HepG2 (cell line): ENCODE measurements around the gene CSRNP3. TPM values are rescaled to one million over a fixed set of nuclear protein-coding genes. Genes with fewer than 3 reads are reported as not detected.

Experiments
- ATAC-seq: fragments of 200-7000 bp; cut with Tn5 transposase; 3 replicates; pipeline ENCODE4 v1.9.1; 2020; ENCODE audit warnings: mild to moderate bottlenecking, moderate library complexity
- BruUV-seq: library from RNA; stranded (reverse); fragments of 400-500 nt; replicated peaks from 2 replicates; lab custom pipeline; 2021; lab: Mats Ljungman, UMichigan
- CTCF ChIA-PET: fragments of 300-600 bp; formaldehyde crosslinking; extraction: SDS; loops from one replicate; lab custom pipeline; 2021; ENCODE audit warnings: low total read pairs, inconsistent platforms, low intra/inter-chr PET ratio; lab: Yijun Ruan, JAX
- POLR2A ChIA-PET: fragments of 350-600 bp; sonication (Branson Sonifier 250); formaldehyde crosslinking; loops from one replicate; lab custom pipeline; 2020; ENCODE audit warnings: antibody characterized with exemption, inconsistent platforms; lab: Yijun Ruan, JAX
- DNase-seq: peaks from one replicate; pipeline ENCODE4 v3.0.0-alpha.2; 2015; ENCODE audit warnings: low spot score
- FAIRE-seq: peaks from 3 replicates; lab custom pipeline; 2011; peaks lifted over from hg19 to GRCh38; lab: Jason Lieb, UNC
- H2AFZ ChIP-seq: one replicate; pipeline ENCODE4 v1.6.1; 2011; ENCODE audit warnings: low read length, inconsistent platforms
- H3K27ac ChIP-seq: fragments of 300-600 bp; 3 replicates; pipeline ENCODE4 v1.8.0; 2011; ENCODE audit warnings: mixed run types, mild to moderate bottlenecking, mixed read lengths, low read length, inconsistent platforms; ENCODE audit not compliant: insufficient read depth; ENCODE audit errors: extremely low read length
- H3K27me3 ChIP-seq, 2 experiments: fragments of 200-600 bp in 1 of 2; 2 replicates in 1 of 2; 3 replicates in 1 of 2; pipeline versions ENCODE4 v1.6.0 to v1.8.0; 2011; ENCODE audit warnings: low read length in 2 of 2, mild to moderate bottlenecking in 2 of 2, moderate library complexity in 2 of 2, inconsistent platforms in 1 of 2; ENCODE audit not compliant: insufficient read depth in 2 of 2, control insufficient read depth in 1 of 2
- H3K36me3 ChIP-seq, 2 experiments: fragments of 200-600 bp in 1 of 2; replicated peaks in 1 of 2; 2 replicates in 1 of 2; 3 replicates in 1 of 2; pipeline versions ENCODE4 v1.5.1 to v1.8.0; 2011; ENCODE audit warnings: low read length in 2 of 2, inconsistent platforms in 1 of 2; ENCODE audit not compliant: insufficient read depth in 2 of 2, control insufficient read depth in 1 of 2
- H3K4me1 ChIP-seq: 2 replicates; pipeline ENCODE4 v1.5.1; 2012; ENCODE audit warnings: low read length, inconsistent platforms; ENCODE audit not compliant: insufficient read depth
- H3K4me2 ChIP-seq: 2 replicates; pipeline ENCODE4 v1.6.0; 2011; ENCODE audit warnings: low read depth, low read length, inconsistent platforms
- H3K4me3 ChIP-seq, 3 experiments: fragments of 200-600 bp in 1 of 3; sonication (generic), shearing (Covaris generic) in 1 of 3; replicated peaks in 1 of 3; 2 replicates each; pipeline ENCODE4 v1.5.1; 2011 to 2016; ENCODE audit warnings: low read length in 3 of 3, inconsistent platforms in 2 of 3, low read depth in 2 of 3, mild to moderate bottlenecking in 2 of 3, control low read depth in 1 of 3, mixed read lengths in 1 of 3; ENCODE audit not compliant: insufficient read depth in 1 of 3
- H3K79me2 ChIP-seq: one replicate; pipeline ENCODE4 v1.6.1; 2011; ENCODE audit warnings: low read length, inconsistent platforms; ENCODE audit not compliant: insufficient read depth
- H3K9ac ChIP-seq: 2 replicates; pipeline ENCODE4 v1.6.0; 2011; ENCODE audit warnings: mild to moderate bottlenecking, low read depth, low read length, inconsistent platforms; ENCODE audit not compliant: insufficient read depth
- H3K9me3 ChIP-seq: 2 replicates; pipeline ENCODE4 v1.5.1; 2012; ENCODE audit warnings: mild to moderate bottlenecking, low read length
- H4K20me1 ChIP-seq: 2 replicates; pipeline ENCODE4 v1.6.0; 2011; ENCODE audit warnings: inconsistent platforms, mild to moderate bottlenecking, low read length, moderate library complexity; ENCODE audit not compliant: insufficient read depth
- ATF4 ChIP-seq, 2 experiments: fragments of 450-650 bp in 1 of 2; sonication (generic) in 1 of 2; formaldehyde crosslinking; IDR thresholded peaks; 2 replicates each; pipeline versions ENCODE4 v1.5.0 to v1.8.0; 2020 to 2022; ENCODE audit warnings: mild to moderate bottlenecking in 1 of 2, missing genetic modification reagents in 1 of 2
- BRCA1 ChIP-seq: sonication (generic); formaldehyde crosslinking; IDR thresholded peaks from 2 replicates; pipeline ENCODE4 v1.4.0; 2020; ENCODE audit warnings: missing genetic modification reagents
- CREBL2 ChIP-seq: sonication (generic); formaldehyde crosslinking; IDR thresholded peaks from 2 replicates; pipeline ENCODE4 v1.8.1; 2023; ENCODE audit warnings: missing genetic modification reagents, mild to moderate bottlenecking, borderline replicate concordance
- FLYWCH1 ChIP-seq: sonication (generic); formaldehyde crosslinking; IDR thresholded peaks from 2 replicates; pipeline ENCODE4 v1.8.1; 2023; ENCODE audit warnings: mild to moderate bottlenecking, missing genetic modification reagents
- FOXK2 ChIP-seq: fragments of 450-650 bp; IDR thresholded peaks from 2 replicates; pipeline ENCODE4 v1.6.1; 2016
- GMEB1 ChIP-seq: sonication (generic); formaldehyde crosslinking; IDR thresholded peaks from 2 replicates; pipeline ENCODE4 v1.5.1; 2020; ENCODE audit warnings: missing genetic modification reagents, mild to moderate bottlenecking, borderline replicate concordance
- IKZF1 ChIP-seq: fragments of 450-650 bp; IDR thresholded peaks from 2 replicates; pipeline ENCODE4 v1.7.1; 2016
- ISX ChIP-seq: sonication (generic); formaldehyde crosslinking; conservative IDR thresholded peaks from 2 replicates; pipeline ENCODE4 v1.5.0; 2020; ENCODE audit warnings: missing genetic modification reagents
- PREB ChIP-seq: sonication (generic); formaldehyde crosslinking; IDR thresholded peaks from 2 replicates; pipeline ENCODE4 v1.4.0; 2020; ENCODE audit warnings: missing genetic modification reagents
- REPIN1 ChIP-seq: sonication (generic); formaldehyde crosslinking; IDR thresholded peaks from 2 replicates; pipeline ENCODE4 v1.8.0; 2022; ENCODE audit warnings: missing genetic modification reagents, low read depth, mild to moderate bottlenecking, borderline replicate concordance
- SMC3 ChIP-seq: IDR thresholded peaks from 2 replicates; pipeline ENCODE4 v1.6.1; 2011; ENCODE audit warnings: low read length, improper control_type of control experiment
- ZNF143 ChIP-seq: sonication (generic); formaldehyde crosslinking; IDR thresholded peaks from 2 replicates; pipeline ENCODE4 v1.4.0; 2020; ENCODE audit warnings: missing genetic modification reagents
- ZNF235 ChIP-seq: sonication (generic); formaldehyde crosslinking; IDR thresholded peaks from 2 replicates; pipeline ENCODE4 v1.8.1; 2023; ENCODE audit warnings: mild to moderate bottlenecking, missing genetic modification reagents, borderline replicate concordance
- ZXDC ChIP-seq: sonication (generic); formaldehyde crosslinking; IDR thresholded peaks from 2 replicates; pipeline ENCODE4 v1.5.0; 2020; ENCODE audit warnings: mild to moderate bottlenecking, missing genetic modification reagents
- WGBS: methylation state at CpG from one replicate; pipeline ENCODE4 v1.1.6; 2017; ENCODE audit warnings: low lambda C conversion rate; 5-methylcytosine and 5-hydroxymethylcytosine counted together
- in situ Hi-C: cut with HindIII; loops from 2 replicates; pipeline ENCODE4 v1.10.0; 2017; ENCODE audit warnings: low pct_unique_long_range_greater_than_20kb; ENCODE audit not compliant: extremely low pct_ligation_motif_present
- intact Hi-C: fragments of 100-400 bp; cut with micrococcal nuclease; formaldehyde crosslinking; loops from one replicate; pipeline ENCODE4 v1.10.0; 2022; ENCODE audit not compliant: unreplicated experiment
- polyA plus RNA-seq, 8 experiments: library from polyadenylated mRNA; depleted of rRNA in 3 of 8; stranded (reverse) in 7 of 8; unstranded in 1 of 8; fragments of >200 nt; fragmentation: Illumina TruSeq in 4 of 8; extraction: Trizol in 4 of 8; gene quantifications; 2 replicates each; pipeline versions ENCODE4 v1.2.1 to v1.2.3, GENCODE V29; 2011 to 2016; ENCODE audit warnings: low read depth in 4 of 8, missing spikeins in 1 of 8, mixed read lengths in 1 of 8; ENCODE audit not compliant: insufficient read depth in 1 of 8
- total RNA-seq, 5 experiments: library from RNA; depleted of rRNA; stranded (reverse); fragments of >200 nt; fragmentation: Illumina TruSeq; extraction: Trizol; gene quantifications; 2 replicates each; pipeline ENCODE4 v1.2.3, GENCODE V29; 2016; ENCODE audit warnings: low read depth in 1 of 5

Gene CSRNP3
- total and polyA plus RNA-seq, 2 of the 13 experiments (the other 11 are each of a cell fraction or from before 2014, with no cell fraction given), result not detected

- FAIRE-seq (no peak), ATAC-seq (no peak)
- ChIA-PET CTCF (no interaction called here), POLR2A (no interaction called here)
- Histone ChIP-seq H3K9ac (no peak overlapping the region), H3K79me2 (no peaks in the 10 kb centered on the region), H3K4me1 (no peaks in the 10 kb centered on the region), H3K9me3 (no peaks in the 10 kb centered on the region), H4K20me1 (no peaks in the 10 kb centered on the region)
- in situ Hi-C loops, result no loop called here
- 7% methylated on average over 3 of the region's 3 CpGs for WGBS
- TF ChIP-seq FOXK2 (no peak), ZNF143 (CRISPR knock-in tag) (no peak), SMC3 (no peak), CREBL2 (CRISPR knock-in tag) (no peak), REPIN1 (no peak), IKZF1 (no peak), GMEB1 (no peak)
- TF ChIP-seq, all 625 proteins: peak for 0
- no peaks in the 10 kb centered on the region for H3K36me3 ChIP-seq
- no peaks in the 10 kb centered on the region for H3K27me3 ChIP-seq
- H3K27ac ChIP-seq, result no peak overlapping the region
- intact Hi-C loops, result no loop called here
- no peak overlapping the region for H3K4me3 ChIP-seq
- no peak overlapping the region for H3K4me2 ChIP-seq
- H2AFZ ChIP-seq, result no peak overlapping the region
- no TSS peak for BruUV-seq
- no peak for DNase-seq
These were observed 36.0 kb downstream of the CSRNP3 start for GRCh38 chr2:165505514-165505913.

GRCh38 chr2:165508927-165509326 lies 39.4 kb downstream of the CSRNP3 start:
- POLR2A ChIA-PET, result no interaction called here
- in situ Hi-C loops (no loop called here), intact Hi-C loops (no loop called here)
- FAIRE-seq (no peak), ATAC-seq (no peak), DNase-seq (no peak)
- Histone ChIP-seq H3K4me2 (no peak overlapping the region), H3K4me1 (no peaks in the 10 kb centered on the region), H3K27me3 (no peaks in the 10 kb centered on the region), H3K9ac (no peak overlapping the region), H4K20me1 (no peaks in the 10 kb centered on the region), H2AFZ (no peak overlapping the region), H3K36me3 (no peaks in the 10 kb centered on the region), H3K9me3 (no peaks in the 10 kb centered on the region), H3K4me3 (no peak overlapping the region), H3K27ac (no peak overlapping the region), H3K79me2 (no peaks in the 10 kb centered on the region)
- BruUV-seq, result no TSS peak
- CTCF ChIA-PET, result no interaction called here
- no peak for TF ChIP-seq PREB (CRISPR knock-in tag)
- TF ChIP-seq ZXDC (CRISPR knock-in tag), result no peak
- no peak for TF ChIP-seq ATF4 (CRISPR knock-in tag; IDR thresholded peaks at IDR 0.05)
- TF ChIP-seq ISX (CRISPR knock-in tag), result no peak
- TF ChIP-seq ZNF235 (CRISPR knock-in tag), result no peak
- no peak for TF ChIP-seq BRCA1 (CRISPR knock-in tag)
- TF ChIP-seq FLYWCH1 (CRISPR knock-in tag), result no peak
